ENCODE results near the gene VANGL2. TPM values are rescaled to one million over a fixed set of nuclear protein-coding genes. Genes with fewer than 3 reads are reported as not detected.

The VANGL2 gene
- total RNA-seq, 4 donors from 2014 or later, result 0.20 to 3.7 (median 2.7) TPM

- Histone ChIP-seq H3K27me3 (peaks cover 5% of the 10 kb centered on the region), H3K27ac (peak overlapping the region in 2 of 4 donors; percentile 6 to 53), H3K4me3 (no peak overlapping the region), H3K36me3 (no peaks in the 10 kb centered on the region), H3K4me1 (peaks cover 0 to 8% (median 5%) of the 10 kb centered on the region in 4 donors), H3K9me3 (no peaks in the 10 kb centered on the region)
- 75 to 81% methylated on average over 4 to 6 of the region's 6 CpGs for WGBS, 2 donors (ENCODE audit: low coverage in 1 of 2)
- no peak for DNase-seq
- no peak for TF ChIP-seq POLR2A (IDR thresholded peaks at IDR 0.05)
- TF ChIP-seq EP300 (IDR thresholded peaks at IDR 0.05; ENCODE audit: low read depth), result no peak
- no peak for TF ChIP-seq POLR2AphosphoS5 (IDR thresholded peaks at IDR 0.05)
- no peak for TF ChIP-seq CTCF (IDR thresholded peaks at IDR 0.05)
- in situ Hi-C loops (cut with MboI; ENCODE audit: low pct_ligation_motif_present in 1 of 4, low pct_unique_long_range_greater_than_20kb in 1 of 4, low sequenced_read_pairs in 3 of 4) (no loop called here), intact Hi-C loops (cut with DNase I; ENCODE audit: low total_unique reads) (no loop called here)
These were observed 25.9 kb upstream of the VANGL2 start for GRCh38 chr1:160374306-160375110.

- TF ChIP-seq POLR2A (IDR thresholded peaks at IDR 0.05), result no peak
- TF ChIP-seq CTCF (IDR thresholded peaks at IDR 0.05), result no peak
- TF ChIP-seq EP300 (IDR thresholded peaks at IDR 0.05; ENCODE audit: low read depth), result no peak
- TF ChIP-seq POLR2AphosphoS5 (IDR thresholded peaks at IDR 0.05), result no peak
- 15 to 50% methylated on average over 4 to 9 of the region's 9 CpGs for WGBS, 2 donors (ENCODE audit: low coverage in 1 of 2)
- H3K9me3 ChIP-seq, result no peaks in the 10 kb centered on the region
- no peak overlapping the region for H3K4me3 ChIP-seq
- H3K27me3 ChIP-seq, result no peaks in the 10 kb centered on the region
- in situ Hi-C loops (cut with MboI; ENCODE audit: low pct_ligation_motif_present in 1 of 4, low pct_unique_long_range_greater_than_20kb in 1 of 4, low sequenced_read_pairs in 3 of 4) (no loop called here), intact Hi-C loops (cut with DNase I; ENCODE audit: low total_unique reads) (no loop called here)
- peak overlapping the region in 3 of 4 donors; percentile 33 to 40 (median 37) for H3K27ac ChIP-seq
- peaks cover 0 to 8% (median 5%) of the 10 kb centered on the region in 4 donors for H3K4me1 ChIP-seq
- no peaks in the 10 kb centered on the region for H3K36me3 ChIP-seq
- DNase-seq, result no peak
These were observed 24.4 kb upstream of the VANGL2 start for GRCh38 chr1:160375788-160376524.

- 9 to 15% methylated on average over 5 of the region's 5 CpGs for WGBS, 2 donors (ENCODE audit: low coverage in 1 of 2)
- intact Hi-C loops (cut with DNase I; ENCODE audit: low total_unique reads), result no loop called here
These were observed 23.7 kb upstream of the VANGL2 start for GRCh38 chr1:160376525-160377131.

More at GRCh38 chr1:160376525-160377131, 23.7 kb upstream of the VANGL2 start:
- Histone ChIP-seq H3K36me3 (no peaks in the 10 kb centered on the region), H3K4me1 (peaks cover 0 to 8% (median 5%) of the 10 kb centered on the region in 4 donors), H3K4me3 (no peak overlapping the region), H3K27ac (peak overlapping the region in 2 of 4 donors; percentile 37 to 40), H3K27me3 (no peaks in the 10 kb centered on the region), H3K9me3 (no peaks in the 10 kb centered on the region)
- in situ Hi-C loops (cut with MboI; ENCODE audit: low pct_ligation_motif_present in 1 of 4, low pct_unique_long_range_greater_than_20kb in 1 of 4, low sequenced_read_pairs in 3 of 4), result no loop called here
- peak; percentile 17 for DNase-seq
- TF ChIP-seq POLR2AphosphoS5 (IDR thresholded peaks at IDR 0.05) (no peak), CTCF (IDR thresholded peaks at IDR 0.05) (peak; percentile 81 to 87 (median 83))

Data from transverse colon (tissue), 4 donors.